GM13977 (cell line): Measurements from ENCODE around the gene TMEM95.

ENCODE experiments used
- DNase-seq: peaks from one replicate; pipeline ENCODE4 v3.0.0; 2012; ENCODE audit warnings: low spot score
- CTCF ChIP-seq: IDR thresholded peaks from 2 replicates; pipeline ENCODE4 v1.5.1; 2012; ENCODE audit warnings: mild to moderate bottlenecking, control low read depth; ENCODE audit not compliant: insufficient read depth; ENCODE audit errors: extremely low read depth, missing control alignments
- in situ Hi-C: fragments of 300-500 bp; cut with MboI; formaldehyde crosslinking; loops from one replicate; pipeline ENCODE4 v1.12.0; 2022; ENCODE audit warnings: low sequenced_read_pairs, low pct_unique_long_range_greater_than_20kb, mixed read lengths, inconsistent platforms; ENCODE audit not compliant: unreplicated experiment

TMEM95 gene

GRCh38 chr17:7379134-7379533, 24.2 kb downstream of the TMEM95 start:
- no peak for TF ChIP-seq CTCF
- in situ Hi-C loops = no loop called here
- DNase-seq = no peak

- TF ChIP-seq CTCF = no peak
- no peak for DNase-seq
- in situ Hi-C loops = no loop called here
Observed at GRCh38 chr17:7380321-7380720, 25.4 kb downstream of the TMEM95 start.

- DNase-seq = no peak
- in situ Hi-C loops = no loop called here
- TF ChIP-seq CTCF = no peak
Observed at GRCh38 chr17:7380855-7381683, 26.1 kb downstream of the TMEM95 start, which contains the start of gene TNK1. Gene TNK1 (plus strand): TSS chr17:7381089. CDS start chr17:7382927, 1,838 bp downstream.

- in situ Hi-C loops = no loop called here
- no peak for DNase-seq
- TF ChIP-seq CTCF = no peak
Observed at GRCh38 chr17:7382901-7383300, 27.9 kb downstream of the TMEM95 start.

GRCh38 chr17:7383371-7383741, 28.4 kb downstream of the TMEM95 start:
- no peak for TF ChIP-seq CTCF
- in situ Hi-C loops = no loop called here
- DNase-seq = no peak

GRCh38 chr17:7383742-7384488, 29.0 kb downstream of the TMEM95 start:
- TF ChIP-seq CTCF = no peak
- peak; percentile 94 for DNase-seq
- in situ Hi-C loops = no loop called here
